H54 (cell line): ENCODE data around the gene MLH3.
A peak's percentile ranks its signal among the peaks of the same experiment; 100 is the strongest.
"Not testable (repeated sequence)": the region's sequence is repeated elsewhere in the genome, so short reads cannot be mapped to it uniquely, and the experiment has no call there.

Experiments used
- DNase-seq: peaks from one replicate; pipeline ENCODE4 v3.0.0; 2011; ENCODE audit warnings: low spot score, mixed read lengths; ENCODE audit not compliant: insufficient read length
- FAIRE-seq: peaks from 3 replicates; lab custom pipeline; 2011; peaks lifted over from hg19 to GRCh38; lab: Jason Lieb, UNC
- POLR2A ChIP-seq: IDR thresholded peaks from 2 replicates; pipeline ENCODE4 v1.6.1; 2011; ENCODE audit warnings: low read depth, mild to moderate bottlenecking, low read length

MLH3 gene

DNA sequence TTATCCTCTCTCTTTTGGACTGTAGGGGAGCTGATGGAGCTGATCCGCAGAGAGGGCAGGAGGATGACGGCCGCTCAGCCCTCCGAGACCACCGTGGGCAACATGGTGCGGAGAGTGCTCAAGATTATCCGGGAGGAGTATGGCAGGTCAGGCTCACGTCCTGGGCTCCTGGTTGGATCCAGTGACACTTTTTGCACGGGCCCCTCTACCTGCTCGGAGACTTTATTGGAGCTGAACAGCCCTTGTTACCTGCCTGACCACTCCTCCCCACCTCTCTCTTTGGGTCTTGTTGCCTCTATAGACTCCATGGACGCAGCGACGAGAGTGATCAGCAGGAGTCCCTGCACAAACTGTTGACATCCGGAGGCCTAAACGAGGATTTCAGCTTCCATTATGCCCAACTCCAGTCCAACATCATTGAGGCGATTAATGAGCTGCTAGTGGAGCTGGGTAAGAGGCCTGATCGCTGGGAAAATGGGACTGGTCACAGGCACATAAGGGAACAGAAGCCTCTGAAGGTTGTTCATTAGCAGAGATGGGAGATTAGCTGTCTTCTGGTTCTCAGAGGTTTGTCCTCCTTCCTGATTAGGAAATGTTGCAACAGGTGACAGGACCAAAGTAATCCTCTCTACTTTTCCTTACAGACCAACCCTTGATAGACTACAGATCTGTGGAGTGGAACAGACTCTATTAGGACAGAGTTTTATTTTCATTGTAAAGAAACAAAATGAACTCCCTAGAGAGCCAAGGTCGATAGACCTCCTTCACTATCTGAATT, 47.8 kb downstream of the MLH3 start:
- TF ChIP-seq POLR2A, result no peak
- FAIRE-seq, result no peak
- DNase-seq, result no peak

DNA sequence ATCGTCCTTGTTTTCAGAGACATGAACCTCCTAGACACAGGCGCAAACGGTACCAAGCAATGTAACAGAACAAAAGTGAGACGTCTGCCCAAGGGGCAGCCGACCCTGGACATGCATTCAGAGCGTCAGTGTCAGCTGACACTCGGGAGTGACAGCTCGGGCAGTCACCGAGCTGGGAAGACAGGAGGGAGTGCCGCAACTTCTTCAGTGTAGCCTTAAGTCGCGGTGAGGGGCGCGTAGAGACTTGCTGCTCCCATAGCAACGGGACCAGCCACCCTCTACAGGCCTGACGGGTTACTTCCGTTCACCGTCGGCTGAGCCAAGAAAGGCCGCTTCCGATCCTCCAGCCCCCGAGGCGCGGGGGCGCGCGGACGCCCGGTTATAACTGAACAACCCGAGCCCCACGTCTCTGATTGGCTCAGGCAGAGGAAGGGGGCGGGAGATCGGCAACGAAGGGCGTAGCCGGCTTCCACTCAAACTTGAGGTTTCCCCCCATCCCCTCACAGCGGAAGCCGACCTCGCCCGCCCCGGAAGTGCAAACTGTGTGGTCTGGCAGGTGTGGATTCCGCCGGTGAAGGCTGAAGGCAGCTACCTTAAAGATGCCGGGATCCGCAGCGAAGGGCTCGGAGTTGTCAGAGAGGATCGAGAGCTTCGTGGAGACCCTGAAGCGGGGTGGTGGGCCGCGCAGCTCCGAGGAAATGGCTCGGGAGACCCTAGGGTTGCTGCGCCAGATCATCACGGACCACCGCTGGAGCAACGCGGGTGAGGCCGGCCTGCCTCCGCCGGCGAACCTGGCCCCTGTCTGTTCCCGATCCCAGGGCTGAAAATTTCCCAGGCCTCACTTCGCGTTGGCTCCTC, 48.6 kb downstream of the MLH3 start, which contains the start of gene EIF2B2:
EIF2B2 (plus strand) TSS at position 530 of the 858 bp plus-strand sequence; CDS start at position 600, 70 bp downstream.
- TF ChIP-seq POLR2A, result peak; percentile 53
- DNase-seq (peak; percentile 70), FAIRE-seq (peak; percentile 78)

DNA sequence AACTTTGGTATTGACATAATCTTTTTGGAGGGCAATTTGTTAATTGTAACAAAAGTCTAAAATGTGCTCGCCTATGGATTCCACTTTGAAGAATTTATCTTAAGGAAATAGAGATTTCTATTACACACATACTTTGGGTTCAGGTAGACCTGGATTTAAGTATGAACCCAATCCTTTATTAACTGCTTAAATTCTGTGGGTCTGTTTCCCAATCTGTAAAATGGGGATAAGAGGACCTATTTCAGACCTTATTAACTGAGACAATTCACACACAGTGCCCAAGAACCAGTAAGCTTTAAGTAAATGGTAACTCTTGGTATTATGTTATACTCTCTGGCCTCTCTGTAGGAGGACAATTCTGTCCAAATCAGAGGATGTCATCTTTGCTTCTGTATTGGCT, 49.4 kb downstream of the MLH3 start:
- no peak for TF ChIP-seq POLR2A
- FAIRE-seq, result no peak
- no peak for DNase-seq

DNA sequence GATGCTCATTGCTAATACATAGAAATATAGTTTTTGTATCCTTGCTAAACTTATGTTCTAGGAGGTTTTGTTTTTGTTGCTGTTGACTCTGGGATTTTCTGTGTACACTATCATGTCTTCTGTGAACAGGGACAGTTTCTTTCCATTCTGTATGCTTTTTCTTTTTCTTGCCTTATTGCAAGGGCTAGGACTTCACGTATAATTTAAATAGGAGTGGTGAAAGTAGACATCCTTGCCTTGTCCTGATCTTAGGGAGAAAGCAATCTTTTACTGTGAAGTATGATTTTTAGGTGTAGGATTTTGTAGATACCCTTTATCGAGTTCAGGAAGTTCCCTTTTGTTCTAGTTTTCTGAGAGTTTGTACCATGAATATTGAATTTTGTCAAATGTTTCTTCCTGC, 50.0 kb downstream of the MLH3 start:
- DNase-seq, result no peak
- FAIRE-seq, result no peak
- no peak for TF ChIP-seq POLR2A

DNA sequence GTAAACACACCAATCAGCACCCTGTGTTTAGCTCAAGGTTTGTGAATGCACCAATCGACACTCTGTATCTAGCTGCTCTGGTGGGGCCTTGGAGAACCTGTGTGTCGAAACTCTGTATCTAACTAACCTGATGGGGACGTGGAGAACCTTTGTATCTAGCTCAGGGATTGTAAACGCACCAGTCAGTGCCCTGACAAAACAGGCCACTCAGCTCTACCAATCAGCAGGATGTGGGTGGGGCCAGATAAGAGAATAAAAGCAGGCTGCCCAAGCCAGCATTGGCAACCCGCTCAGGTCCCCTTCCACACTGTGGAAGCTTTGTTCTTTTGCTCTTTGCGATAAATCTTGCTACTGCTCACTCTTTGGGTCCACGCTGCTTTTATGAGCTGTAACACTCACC, 55.5 kb downstream of the MLH3 start:
- not testable (repeated sequence) for DNase-seq, FAIRE-seq

DNA sequence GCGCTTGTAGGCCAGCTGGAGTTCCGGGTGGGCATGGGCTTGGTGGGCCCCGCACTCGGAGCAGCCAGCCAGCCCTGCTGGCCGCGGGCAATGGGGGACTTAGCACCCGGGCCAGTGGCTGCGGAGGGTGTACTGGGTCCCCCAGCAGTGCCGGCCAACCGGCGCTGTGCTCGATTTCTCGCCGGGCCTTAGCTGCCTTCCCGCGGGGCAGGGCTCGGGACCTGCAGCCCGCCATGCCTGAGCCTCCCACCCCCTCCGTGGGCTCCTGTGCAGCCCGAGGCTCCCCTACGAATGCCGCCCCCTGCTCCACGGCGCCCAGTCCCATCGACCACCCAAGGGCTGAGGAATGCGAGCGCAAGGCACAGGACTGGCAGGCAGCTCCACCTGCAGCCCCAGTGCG, 57.1 kb downstream of the MLH3 start:
- not testable (repeated sequence) for FAIRE-seq, DNase-seq

DNA sequence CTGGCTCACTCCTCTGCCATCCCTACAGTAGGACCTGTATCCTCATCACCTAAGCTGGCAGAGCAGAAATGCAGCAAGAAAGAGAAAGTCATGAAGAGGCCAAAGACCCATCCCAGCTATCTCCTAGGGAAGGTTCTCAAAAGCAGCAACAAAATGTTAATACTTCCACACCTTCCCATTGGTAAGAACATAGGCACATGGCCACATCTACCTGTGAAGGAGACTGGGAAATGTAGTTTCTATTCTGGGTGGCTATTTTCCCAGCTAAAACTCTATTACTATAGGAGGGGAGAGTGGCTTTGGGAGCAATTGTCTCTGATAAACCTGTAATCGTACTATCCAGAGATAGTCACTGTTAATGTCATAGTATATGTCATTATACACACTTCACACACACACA, 62.3 kb downstream of the MLH3 start:
- no peak for DNase-seq

DNA sequence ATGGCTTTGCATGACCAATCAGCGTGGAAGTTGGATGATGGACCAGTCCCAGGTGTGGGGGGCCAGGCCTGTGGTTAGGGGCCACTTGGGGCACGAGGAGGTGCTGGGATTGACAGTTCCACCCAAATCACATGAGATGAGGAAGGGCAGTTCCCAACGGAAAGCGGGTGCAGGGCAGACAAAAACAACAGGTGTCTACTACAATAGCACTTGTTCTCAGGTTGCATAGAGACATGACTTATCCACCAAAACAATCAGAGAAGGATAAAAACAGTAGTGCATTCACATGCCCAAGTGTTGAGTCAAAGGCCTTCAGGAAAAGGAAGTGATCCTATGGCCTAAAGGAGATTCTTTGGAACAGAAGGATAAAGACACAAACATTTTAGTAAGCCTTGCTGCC, 63.1 kb downstream of the MLH3 start:
- FAIRE-seq, result peak; percentile 88
- TF ChIP-seq POLR2A, result no peak
- DNase-seq, result peak; percentile 55

More for the DNA sequence above, 62.3 kb downstream of the MLH3 start:
- TF ChIP-seq POLR2A, result no peak
- no peak for FAIRE-seq

DNA sequence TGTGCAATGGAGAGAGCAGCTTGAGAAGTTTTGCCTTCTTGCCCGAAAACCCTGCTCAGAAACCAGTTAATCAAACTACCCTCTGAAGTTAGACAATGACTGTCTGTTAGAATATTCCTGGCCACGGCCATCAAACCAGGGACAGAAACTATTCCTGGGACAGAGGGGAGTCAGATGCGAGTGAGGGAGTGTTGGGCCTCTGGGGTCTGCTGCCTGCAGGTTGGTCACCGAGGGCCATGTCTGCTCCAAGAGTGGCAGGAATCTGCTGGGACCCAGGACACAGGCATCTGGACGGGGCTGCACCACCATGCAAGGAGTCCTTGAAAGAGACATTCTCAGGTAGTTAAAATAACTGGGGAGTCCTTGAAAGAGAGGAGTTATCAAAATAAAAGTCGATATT, 65.5 kb downstream of the MLH3 start:
- FAIRE-seq (no peak), DNase-seq (no peak)
- TF ChIP-seq POLR2A, result no peak

DNA sequence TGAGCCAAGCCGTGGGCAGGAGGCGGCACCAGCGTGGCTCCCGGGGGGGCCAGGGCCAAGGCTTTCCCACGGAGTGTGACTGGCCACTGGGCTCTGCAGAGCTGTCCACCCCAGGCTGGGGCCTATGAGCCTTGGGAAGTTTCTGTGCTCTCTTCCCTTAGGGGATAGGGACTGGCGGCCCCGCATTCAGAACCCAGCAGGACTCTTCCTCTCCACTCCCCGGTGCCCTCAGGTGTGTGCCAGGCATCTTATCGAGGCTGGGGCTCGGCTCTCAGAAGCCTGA, 66.3 kb downstream of the MLH3 start:
- no peak for FAIRE-seq
- no peak for TF ChIP-seq POLR2A
- DNase-seq, result no peak

DNA sequence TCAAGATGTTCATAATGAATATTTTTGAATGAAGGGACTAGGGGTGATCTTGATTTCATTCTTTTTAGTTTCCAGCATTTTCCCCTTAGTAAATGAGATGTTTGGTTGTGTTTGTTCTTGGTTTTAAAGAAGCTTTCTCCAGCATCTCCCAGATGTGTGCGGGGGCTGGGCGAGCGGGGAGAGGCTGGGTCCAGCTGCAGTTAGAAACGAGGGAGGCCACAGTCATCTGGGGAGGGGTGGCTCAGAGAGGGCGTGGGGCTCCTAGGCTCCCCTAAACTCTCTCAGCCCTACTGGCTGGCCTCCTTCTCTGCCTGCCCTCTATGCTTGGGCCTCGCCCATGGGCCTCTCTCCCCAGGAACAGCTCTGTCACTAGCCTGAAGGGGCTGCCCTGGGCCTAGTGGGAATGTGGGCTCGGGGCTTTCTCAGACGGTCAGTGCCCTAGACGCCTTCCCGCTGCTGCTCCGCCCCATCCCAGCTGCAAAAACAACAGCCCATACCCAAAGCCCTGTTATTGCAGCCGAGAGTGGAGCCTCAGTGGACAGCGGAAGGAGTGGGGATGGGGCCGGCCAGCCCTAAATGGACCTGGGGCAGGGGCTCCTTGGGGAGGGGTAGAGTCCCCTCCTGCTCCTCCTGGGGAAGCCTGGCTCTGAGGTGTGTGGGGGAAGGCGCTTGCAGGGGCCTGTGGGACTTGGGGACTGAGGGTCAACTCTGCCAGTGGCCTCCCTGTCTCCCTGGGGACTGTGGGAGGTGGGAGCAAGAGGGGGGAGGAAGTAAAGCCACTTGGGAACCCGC, 66.8 kb downstream of the MLH3 start:
- TF ChIP-seq POLR2A, result no peak
- FAIRE-seq, result no peak
- no peak for DNase-seq

DNA sequence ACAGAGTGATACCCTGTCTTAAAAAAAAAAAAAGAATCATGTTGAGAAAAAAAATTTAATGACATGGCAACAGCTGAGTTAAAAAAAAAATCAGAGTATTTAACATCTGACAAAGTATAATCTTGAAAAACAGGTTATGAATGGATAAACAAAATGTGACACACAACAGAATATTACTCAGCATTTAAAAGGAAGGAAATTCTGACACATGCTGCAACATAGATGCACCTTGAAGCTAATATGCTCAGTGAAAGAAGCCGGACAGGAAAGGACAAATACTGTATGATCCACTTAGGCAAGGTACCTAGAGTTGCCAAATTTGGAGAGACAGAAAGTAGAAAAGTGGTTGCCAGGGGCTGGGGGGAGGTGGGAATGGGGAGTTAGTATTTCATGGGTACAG, 67.9 kb downstream of the MLH3 start:
- TF ChIP-seq POLR2A, result no peak
- DNase-seq, result no peak
- FAIRE-seq, result no peak

DNA sequence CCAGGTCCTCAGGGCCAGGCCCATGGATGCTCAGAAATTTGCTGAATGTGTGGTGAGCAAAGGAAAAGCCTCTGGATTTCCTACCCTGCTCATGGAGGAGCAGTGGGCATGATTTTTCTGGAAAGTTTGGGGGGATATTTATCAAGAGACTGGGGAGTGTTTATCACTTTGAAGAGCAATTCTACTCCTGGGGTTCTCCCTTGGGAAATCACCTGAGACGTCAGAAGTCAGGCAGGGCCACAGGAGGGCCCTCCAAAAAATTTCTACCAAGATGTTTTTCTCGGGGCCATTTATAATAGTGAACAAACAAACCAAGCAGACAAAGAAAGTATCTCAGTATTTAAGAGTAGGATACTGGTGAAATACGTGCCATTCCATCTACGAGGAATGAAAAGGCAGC, 68.6 kb downstream of the MLH3 start:
- DNase-seq, result no peak
- no peak for FAIRE-seq
- no peak for TF ChIP-seq POLR2A

DNA sequence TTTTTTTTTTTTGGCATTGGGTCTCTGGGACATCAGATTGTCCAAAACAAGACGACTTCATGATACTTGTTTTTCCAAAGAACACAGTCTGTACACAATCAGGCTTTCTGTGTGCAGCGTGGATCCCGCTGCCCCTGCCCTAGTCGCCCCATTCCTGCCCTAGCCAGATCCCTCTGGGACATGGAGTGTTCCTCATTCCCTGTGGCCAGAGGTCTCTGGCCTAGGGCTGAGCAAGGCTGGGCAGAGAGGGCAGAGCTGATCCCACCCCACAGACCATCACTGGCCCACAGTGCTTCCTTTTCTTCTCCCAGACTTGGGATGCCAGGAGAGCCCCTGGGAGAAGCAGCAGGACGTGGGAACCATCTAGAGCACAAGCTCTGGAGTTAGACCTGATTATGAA, 69.4 kb downstream of the MLH3 start:
- TF ChIP-seq POLR2A, result no peak
- FAIRE-seq, result no peak

More for the DNA sequence above, 69.4 kb downstream of the MLH3 start:
- no peak for DNase-seq
